Kasumi-1 (cell line): ENCODE data around the gene PHLDB1.

ENCODE experiments used
- DNase-seq, 2 experiments: peaks; one replicate each; lab custom pipeline; 2025; lab: John Stamatoyannopoulos, UW

PHLDB1 gene

DNA sequence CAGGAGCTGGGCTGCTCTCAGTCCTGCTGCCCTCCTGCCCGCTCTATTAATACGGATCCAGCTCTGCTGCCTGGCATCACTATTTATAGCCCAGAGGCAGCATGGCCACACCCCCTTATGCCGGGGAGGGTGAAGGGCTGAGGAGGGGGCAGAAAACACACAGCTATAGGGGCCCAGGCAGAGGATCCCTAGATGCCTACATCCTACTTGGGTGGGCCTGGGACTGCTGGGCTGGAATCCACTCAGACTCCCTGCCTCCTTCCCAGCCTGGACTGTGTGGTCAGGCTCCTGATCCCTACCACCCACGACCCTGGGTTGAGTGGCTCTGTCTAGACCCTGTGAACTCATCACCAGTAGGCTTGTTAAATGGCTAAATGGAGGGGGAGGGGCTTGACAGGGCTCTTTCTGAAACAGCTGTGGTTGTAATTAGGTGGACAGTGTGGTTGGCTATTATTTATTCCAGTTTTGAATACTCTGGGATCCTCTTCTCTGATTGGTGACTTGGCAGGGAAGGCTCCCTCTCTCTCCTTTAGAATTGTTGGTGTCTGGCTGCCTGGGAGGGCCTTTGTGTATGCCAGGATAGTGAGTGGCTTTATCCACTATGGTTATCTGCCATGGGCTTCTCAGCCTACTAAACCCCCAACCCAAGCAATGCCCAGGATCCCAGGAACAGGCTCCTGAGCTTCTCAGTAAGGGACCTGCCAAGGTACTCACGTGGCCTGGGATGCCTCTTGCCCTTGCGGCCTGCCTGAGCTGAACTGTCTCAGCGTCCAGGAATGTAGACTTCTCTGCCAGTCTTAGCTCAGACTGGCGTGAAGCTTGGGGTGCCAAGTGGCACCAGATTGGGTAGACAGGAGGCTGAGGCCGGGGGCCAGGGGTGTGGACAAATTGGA is 15.2 kb downstream of the PHLDB1 start:
- no peak for DNase-seq

DNA sequence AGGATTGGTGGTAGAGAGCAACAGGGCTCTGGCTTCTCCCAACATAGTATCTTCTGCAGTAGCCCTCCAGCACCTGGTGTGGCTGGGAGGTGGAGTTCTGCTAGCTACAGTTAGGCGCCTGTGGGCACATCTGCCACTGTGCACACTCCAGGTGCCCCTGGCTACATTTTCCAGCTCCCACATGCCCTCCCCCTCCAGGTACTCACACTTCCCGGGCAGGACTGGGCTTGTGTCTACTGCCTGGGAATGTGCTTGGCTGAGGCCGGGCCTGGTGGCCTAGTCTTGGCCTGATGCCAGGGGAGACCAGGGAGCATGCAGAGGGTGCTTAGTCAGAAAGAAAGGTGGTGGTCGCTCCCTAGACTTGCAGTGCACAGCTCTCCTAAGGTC is 15.8 kb downstream of the PHLDB1 start:
- no peak for DNase-seq

DNA sequence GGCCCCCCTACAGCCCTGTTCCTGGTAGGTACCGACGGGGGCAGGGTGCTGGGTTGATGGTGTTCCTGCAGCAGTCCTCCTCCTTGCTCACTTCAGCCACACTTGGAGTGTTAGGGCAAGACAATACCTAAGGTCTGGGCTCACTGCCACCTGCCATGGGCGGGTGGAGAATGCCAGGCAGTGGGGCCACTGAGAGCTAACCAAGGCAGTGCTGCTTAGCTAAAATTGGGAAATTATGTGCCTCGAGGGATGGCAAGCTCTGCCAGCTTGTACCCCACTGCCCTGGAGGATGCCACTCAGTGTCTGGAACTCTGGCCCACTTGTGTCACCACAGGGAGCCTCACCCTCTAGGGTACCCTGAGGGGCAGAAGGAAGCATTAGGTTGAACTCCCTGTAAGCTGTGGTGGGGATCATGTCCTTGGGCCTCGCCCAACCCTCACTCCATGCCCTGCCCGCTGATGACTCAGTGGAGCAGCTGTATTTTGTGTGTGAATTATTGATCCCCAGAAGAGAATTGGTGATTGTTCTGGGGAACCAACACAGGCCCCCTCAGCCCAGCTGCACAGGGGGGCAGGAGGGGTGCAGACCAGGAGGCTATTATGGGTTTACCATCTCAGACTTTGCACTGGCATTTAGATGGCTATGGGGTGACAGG is 17.7 kb downstream of the PHLDB1 start:
- DNase-seq = no peak

DNA sequence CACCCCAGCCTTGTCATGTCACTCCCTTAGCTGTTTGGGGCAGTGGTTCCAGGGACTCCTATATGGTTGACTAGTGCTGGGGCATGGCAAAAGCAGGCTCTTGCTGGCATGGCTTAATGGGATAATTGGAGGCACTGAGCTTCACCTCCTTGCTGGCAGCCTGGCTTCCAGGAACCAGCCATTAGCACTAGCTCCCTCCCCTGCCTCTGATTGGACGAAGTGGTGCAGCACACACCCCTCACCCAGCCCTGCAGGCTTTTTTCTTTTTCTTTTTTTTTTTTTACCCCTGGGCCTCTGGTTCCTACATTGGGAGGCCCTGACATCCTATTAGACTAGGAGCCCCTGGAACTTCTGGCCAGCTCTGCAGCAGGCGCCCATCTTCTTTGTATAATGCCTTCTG is 18.6 kb downstream of the PHLDB1 start:
- DNase-seq = no peak

DNA sequence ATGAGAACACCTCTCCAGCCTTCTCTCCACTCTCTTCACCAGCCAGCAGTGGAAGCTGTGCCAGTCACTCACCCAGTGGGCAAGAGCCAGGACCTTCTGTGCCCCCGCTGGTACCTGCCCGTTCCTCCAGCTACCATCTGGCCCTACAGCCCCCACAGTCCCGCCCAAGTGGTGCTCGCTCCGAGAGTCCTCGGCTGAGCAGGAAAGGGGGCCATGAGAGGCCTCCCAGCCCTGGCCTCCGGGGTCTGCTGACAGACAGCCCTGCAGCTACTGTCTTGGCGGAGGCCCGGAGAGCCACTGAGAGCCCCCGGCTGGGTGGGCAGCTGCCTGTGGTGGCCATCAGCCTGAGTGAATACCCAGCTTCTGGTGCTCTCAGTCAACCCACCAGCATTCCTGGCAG is 20.2 kb downstream of the PHLDB1 start:
- DNase-seq = no peak

DNA sequence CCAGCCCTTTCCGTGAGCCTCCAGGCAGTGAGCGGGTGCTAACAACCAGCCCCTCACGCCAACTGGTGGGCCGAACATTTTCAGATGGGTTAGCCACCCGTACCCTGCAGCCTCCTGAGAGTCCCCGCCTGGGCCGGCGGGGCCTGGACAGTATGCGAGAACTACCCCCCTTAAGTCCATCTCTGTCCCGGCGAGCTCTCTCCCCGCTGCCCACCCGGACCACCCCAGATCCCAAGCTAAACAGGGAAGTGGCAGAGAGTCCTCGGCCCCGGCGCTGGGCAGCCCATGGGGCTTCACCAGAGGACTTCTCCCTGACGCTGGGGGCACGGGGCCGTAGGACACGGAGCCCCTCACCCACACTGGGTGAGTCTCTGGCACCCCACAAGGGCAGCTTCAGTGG is 20.6 kb downstream of the PHLDB1 start:
- DNase-seq = no peak

DNA sequence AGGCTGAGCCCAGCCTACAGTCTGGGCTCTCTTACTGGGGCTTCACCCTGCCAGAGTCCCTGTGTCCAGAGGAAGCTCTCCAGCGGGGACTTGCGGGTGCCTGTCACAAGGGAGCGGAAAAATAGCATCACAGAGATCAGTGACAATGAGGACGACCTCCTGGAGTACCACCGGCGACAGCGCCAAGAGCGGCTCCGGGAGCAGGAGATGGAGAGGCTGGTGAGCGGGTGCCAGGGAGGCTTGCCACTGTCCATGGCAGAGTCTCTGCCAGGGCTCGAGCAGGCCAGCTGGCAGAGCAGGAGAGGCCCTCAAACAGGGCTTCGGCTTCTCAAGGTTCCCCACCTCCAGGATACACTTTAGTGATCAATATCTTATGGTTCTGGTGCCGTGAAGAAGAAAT is 21.0 kb downstream of the PHLDB1 start:
- no peak for DNase-seq

DNA sequence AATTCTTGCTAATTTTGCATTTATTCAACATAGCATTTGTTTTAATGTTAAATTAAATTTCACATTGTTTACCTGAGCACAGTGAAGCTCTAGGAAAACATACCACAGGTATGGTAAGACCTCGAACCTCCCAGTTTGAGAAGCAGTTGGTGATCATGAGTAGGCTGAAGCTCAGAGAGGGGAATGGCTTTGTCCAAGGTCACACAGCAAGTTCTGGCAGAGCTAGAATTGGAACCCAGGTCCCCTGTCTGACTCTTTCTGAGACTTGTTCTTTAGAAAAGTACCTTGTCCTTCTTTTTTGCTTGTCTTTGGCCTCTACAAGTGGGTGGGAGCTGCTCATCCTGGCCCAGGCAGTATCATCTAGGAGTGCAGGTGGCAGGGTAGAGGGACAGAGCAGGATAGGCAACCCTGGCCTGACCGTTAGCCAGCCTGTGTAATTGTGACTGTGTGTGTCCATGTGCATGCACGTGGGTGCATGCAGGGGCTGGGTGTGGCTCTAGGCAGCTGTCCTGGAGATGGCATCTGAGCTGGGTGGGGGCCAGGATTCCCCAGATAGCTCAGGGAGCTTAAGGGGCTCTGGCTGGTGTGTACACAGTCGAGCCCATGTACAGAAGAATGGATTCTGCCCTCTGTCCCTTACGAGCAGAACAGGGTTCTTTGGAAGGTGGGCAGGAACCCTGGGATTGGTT is 21.6 kb downstream of the PHLDB1 start:
- no peak for DNase-seq

DNA sequence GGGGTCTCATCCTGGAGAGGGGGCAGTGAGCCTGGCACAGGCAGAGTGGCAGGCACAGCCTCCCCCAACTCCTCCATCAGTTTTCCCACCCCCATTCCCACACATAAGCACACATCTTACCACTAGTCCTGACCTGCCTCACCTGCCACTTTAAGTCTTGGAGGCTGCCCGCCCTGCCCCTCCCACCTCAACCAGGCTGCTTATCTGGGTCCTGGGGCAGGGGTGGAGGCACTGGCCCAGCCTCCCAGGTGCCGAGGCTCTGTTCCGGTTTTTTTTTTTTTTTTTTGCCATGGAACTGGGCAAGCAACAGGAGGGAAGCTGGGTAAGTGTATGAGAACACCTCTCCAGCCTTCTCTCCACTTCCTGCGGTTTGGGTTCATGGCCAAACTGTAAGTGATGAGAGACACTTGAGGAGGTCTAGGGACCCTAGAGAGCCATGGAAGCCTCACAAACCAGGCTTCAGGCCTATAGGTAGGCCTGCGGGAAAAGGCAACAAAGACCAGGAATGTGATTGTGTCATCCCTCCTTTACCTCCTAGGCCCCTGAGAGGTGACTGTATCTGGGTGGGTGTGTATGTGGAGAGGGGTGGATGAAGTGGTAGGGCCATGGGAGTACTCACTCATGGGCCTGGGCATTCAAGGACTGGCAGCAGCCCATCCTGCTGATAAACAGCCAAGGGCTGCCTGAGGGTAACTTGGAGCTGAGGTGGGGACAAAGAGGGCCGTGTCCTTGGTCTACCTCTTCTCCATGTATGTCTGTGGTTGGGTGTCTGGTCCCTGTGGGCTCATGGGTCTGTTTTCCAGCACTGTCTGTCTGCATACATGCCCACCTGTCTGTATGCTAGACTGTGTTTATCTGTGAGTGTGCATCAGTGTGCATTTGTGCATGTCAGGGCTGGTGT is 22.6 kb downstream of the PHLDB1 start:
- no peak for DNase-seq

DNA sequence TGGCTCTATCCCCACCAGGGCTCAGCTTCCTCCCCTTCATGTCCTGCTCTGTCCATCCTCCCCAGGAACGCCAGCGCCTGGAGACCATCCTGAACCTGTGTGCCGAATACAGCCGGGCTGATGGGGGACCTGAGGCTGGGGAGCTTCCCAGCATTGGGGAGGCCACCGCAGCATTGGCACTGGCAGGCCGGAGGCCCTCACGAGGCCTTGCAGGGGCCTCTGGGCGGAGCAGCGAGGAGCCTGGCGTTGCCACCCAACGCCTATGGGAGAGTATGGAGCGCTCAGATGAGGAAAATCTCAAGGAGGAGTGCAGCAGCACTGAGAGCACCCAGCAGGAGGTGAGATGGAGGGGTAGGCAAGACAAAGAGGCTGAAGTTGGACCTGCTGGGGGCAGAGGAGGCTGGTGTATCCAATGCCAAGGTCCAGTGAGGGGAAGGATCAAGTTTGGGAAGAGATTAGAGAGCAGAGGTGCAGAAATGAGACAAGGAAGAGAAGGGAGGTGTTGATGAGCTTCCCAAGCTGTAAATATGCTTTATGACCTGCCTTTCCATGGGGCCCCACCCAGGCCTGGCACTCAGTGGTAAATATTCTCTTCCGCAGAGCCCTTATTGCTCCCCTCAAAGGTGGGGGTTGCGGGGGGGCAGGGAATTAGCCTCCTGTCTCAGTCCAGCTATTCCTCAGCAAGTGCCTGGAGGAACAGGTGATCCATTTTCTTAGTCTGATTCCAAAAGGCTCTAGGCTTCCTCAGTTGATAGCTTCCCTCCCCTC is 23.9 kb downstream of the PHLDB1 start:
- no peak for DNase-seq

DNA sequence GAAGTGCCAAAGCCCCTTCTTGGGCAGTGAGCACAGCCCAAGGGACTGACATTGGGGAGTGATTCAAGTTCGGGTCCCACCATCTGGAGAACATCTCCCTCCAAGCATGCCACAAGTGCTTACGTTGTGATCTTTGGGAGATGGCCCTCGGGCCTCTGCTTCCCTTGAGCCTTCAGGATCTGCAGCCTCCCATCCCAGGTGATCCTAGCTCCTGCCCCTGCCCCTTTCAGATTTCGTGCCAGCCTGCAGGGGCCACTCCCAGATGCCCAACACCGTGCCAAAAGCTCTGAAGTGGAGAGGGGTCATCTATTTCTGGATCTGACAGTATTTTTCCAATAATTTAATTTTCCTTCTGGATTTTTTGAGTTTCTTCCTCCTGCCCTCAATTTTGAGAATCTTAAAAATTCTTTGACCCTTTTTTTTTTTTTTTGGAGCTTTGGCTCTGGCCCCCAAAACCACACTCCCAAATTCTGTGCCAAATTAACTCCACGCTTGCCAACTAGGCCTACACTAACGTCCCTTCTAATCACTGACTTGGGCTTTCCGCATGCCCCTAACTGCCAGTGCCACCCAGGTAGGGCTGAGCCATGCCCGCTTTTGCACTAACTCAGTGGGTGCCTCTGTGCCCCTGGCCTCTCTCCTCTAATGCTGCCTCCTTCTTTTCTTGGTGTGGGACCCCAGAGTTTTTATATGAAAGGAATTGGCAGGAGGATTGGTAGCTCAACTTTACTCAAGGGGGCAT is 25.3 kb downstream of the PHLDB1 start:
- no peak for DNase-seq

DNA sequence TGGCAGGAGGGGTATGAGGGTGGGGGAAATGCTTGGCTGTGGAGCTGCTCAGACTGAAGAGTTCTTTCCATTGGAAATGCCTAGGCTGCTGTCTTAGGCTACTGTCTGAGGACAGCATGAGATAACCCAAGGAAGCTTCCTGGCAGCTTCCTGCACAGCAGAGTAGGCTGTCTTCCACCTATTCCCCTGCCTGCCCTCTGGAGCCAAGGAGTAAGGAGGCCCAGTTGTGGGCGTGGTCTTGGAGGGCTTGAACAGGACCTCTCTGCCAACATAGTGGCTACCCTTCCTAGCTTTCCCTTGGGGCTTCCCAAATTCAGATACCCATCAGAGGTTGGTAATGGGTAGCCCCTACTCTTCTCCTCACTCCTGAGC is 25.9 kb downstream of the PHLDB1 start:
- no peak for DNase-seq

DNA sequence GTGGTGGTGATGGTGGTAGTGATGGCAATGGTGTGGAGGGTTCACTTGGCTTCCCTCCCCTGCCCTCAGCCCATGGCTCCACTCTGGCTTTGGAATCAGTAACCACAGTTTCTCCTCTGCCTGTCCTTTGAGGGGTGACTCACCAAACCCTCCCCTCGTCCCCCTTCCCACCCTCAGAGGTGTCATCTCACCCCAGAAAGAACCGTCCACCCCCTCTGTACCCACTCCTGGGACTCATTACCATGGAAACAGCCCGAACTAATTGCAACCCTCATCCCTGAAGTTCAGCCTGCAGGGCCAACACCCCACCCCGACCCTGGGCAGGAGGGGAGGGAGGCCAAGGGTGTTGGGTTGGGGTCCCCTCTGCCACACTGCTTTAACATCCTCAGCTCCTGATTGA is 26.6 kb downstream of the PHLDB1 start:
- no peak for DNase-seq

DNA sequence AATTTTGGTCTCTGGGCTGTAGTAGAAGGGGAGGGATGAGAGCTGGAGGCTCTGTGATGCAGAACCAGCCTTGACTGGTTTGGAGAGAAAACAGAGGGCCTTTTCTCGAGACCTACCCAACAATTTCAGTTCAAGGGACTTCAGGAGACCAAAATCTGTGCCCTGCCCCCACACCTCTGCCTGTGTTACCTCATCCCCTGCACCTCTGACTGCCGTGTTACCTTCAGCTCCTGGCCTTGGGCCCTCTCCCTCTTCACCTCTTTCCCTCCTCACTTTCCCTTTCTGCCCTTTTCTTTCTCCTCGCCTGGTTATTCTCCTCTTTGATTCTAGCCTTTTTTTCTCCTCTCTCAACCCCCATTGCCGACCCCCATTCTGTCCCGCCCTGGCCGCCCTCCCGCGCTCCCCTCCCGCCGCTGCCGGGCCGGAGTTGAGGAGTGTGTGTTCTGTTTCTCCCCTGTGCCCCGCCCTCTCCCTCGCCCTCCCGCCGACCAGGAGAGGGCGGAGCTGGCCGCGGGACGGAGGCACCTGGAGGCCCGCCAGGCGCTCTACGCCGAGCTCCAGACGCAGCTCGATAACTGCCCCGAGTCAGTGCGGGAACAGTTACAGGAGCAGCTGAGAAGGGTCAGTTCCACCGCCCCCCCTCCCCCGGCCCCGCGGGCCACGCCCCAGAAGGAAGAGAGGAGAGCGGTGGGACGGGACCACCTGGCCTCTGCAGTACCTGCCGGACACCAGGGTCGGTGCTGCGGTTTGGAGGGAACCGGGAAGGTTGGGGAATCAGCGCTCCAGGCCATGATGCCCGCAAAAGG is 27.2 kb downstream of the PHLDB1 start:
- DNase-seq = no peak

DNA sequence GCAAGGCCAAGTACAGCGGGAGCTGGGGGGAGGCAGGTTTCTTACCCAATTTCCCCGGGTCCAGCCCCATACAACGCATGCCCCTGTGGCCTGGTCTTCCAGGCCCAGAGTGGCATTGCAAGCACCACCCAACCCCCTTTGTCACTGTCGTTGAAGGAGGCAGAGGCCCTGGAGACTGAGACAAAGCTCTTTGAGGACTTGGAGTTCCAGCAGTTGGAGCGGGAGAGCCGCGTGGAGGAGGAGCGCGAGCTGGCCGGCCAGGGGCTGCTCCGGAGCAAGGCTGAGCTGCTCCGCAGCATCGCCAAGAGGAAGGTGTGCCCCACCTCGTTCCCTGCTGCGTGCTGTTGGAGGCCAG is 27.8 kb downstream of the PHLDB1 start:
- no peak for DNase-seq

DNA sequence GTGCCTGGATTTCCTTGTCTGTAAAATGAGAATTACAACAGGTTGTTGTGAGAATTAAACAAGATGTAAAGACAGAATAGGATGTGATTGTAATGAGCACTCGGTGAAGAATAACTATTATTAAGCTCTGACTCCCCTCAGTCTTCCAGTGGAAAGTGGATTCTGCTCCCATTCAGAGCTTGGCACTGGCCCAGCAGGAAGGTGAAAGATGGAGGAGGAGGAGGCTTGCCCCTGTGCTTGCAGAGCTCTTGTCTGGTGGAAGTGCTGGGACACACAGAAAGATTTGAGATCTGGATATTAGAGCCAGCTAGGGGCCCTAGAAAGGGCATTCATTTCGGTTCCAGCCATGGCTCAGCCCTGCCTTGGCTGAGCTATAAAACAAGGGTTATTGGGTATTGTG is 28.2 kb downstream of the PHLDB1 start:
- DNase-seq = no peak

DNA sequence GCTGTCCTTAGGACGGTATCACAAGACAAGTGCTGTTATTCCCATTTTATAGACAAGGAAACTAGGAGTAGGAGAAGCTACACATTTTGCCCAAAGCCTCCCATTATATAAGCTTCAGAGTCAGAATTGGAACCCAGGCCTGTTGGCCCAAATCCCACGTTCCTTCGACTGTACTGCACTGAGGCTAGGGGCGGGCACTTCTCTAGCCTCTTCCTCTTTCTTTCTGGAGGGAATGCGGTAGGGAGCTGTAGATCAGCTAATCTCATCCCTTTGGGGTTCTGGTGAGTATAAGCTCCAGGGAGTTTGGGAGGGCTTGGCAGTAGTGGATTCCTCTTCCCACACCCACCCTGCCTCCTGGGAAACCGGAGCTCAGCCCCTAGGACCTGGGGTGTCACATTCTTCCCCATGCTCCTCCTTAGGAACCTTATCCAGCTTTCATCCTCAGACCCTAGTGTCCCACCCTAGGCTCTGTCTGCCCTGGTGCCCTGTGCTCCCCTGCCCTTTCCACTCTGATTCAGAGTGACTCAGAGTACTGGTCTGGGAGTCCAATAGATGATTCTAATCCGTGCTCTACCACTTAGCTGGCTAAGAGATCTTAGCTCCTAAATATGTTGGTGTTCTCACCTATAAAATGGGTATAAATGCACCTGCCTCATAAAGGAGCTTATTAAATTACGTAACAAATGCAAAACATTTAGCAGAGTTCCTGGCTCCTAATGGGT is 29.3 kb downstream of the PHLDB1 start:
- DNase-seq = peak in 1 of 2 experiments; percentile 7

DNA sequence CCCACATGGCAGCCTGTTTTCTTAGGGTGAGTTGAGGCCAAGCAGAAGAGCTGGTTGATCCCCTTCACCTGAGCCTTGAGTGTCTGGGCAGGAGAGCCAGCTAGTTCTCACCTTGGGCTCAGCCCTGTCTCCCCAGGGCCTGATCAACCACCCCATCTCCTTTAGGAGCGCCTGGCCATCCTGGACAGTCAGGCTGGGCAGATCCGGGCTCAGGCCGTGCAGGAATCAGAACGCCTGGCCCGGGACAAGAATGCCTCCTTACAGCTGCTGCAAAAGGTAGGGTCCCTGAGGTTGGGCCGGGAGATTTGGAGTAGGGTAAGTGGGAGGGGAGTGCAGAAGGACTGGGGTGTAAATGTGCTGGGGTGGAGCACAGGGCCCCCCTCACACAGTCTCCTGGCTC is 31.3 kb downstream of the PHLDB1 start:
- DNase-seq = no peak

DNA sequence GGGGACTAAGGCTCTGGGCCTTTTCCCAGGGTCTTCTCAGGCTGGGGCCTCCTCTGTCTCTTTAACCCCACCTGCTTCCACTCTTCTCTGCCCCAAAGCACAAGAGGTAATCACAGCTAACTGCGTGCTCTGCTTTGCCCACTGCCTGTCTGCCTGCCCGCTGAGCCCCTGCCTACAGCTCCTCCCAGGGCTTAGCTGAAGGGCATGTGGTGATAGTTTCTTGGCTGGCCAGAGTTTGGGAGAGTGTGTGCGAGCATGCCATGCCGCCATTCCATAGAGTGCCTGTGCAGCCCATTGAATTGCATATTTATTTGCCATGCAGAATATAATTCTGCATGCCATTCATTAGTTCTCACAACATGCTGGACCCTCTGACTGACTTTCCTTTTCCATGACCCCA is 32.5 kb downstream of the PHLDB1 start:
- no peak for DNase-seq
